Keratinocyte (primary cell): ENCODE data around the gene RYR2. TPM values are rescaled to one million over a fixed set of nuclear protein-coding genes. Genes with fewer than 3 reads are reported as not detected.

Experiments used
- DNase-seq: peaks from one replicate; pipeline ENCODE4 v3.0.0-alpha.2; 2011; ENCODE audit warnings: low read depth, missing footprints, low spot score
- FAIRE-seq: peaks from 2 replicates; lab custom pipeline; 2011; peaks lifted over from hg19 to GRCh38; lab: Jason Lieb, UNC
- H2AFZ ChIP-seq: 2 replicates; pipeline ENCODE4 v1.6.0; 2012; ENCODE audit warnings: low read length, control low read depth, inconsistent platforms; ENCODE audit not compliant: control insufficient read depth
- H3K27ac ChIP-seq: 2 replicates; pipeline ENCODE4 v1.5.1; 2011; ENCODE audit warnings: low read length; ENCODE audit not compliant: control insufficient read depth, insufficient read depth
- H3K27me3 ChIP-seq: 3 replicates; pipeline ENCODE4 v1.6.0; 2011; ENCODE audit warnings: low read length; ENCODE audit not compliant: control insufficient read depth, insufficient read depth; ENCODE audit errors: extremely low read depth
- H3K36me3 ChIP-seq, 2 experiments: 2 replicates in 1 of 2; 3 replicates in 1 of 2; pipeline ENCODE4 v1.5.1; 2011; ENCODE audit warnings: low read length in 2 of 2, mild to moderate bottlenecking in 1 of 2; ENCODE audit not compliant: control insufficient read depth in 2 of 2, insufficient read depth in 2 of 2; ENCODE audit errors: extremely low read depth in 1 of 2
- H3K4me1 ChIP-seq: 3 replicates; pipeline ENCODE4 v1.5.1; 2011; ENCODE audit warnings: low read length; ENCODE audit not compliant: control insufficient read depth, insufficient read depth; ENCODE audit errors: extremely low read depth
- H3K4me2 ChIP-seq: 3 replicates; pipeline ENCODE4 v1.6.0; 2011; ENCODE audit warnings: low read depth, low read length; ENCODE audit not compliant: control insufficient read depth, insufficient read depth; ENCODE audit errors: extremely low read depth
- H3K4me3 ChIP-seq, 3 experiments: fragments of 200-600 bp in 1 of 3; sonication (generic) in 1 of 3; 2 replicates in 2 of 3; 3 replicates in 1 of 3; pipeline ENCODE4 v1.5.1; 2011 to 2016; ENCODE audit warnings: low read length in 3 of 3, mild to moderate bottlenecking in 3 of 3, control low read depth in 2 of 3, inconsistent platforms in 1 of 3, low read depth in 1 of 3, mixed read lengths in 1 of 3, mixed run types in 1 of 3, moderate library complexity in 1 of 3; ENCODE audit not compliant: control insufficient read depth in 2 of 3, insufficient read depth in 2 of 3; ENCODE audit errors: extremely low read depth in 1 of 3
- H3K79me2 ChIP-seq: 2 replicates; pipeline ENCODE4 v1.6.0; 2012; ENCODE audit warnings: low read length; ENCODE audit not compliant: control insufficient read depth, insufficient read depth
- H3K9ac ChIP-seq: 3 replicates; pipeline ENCODE4 v1.6.0; 2011; ENCODE audit warnings: low read length; ENCODE audit not compliant: control insufficient read depth, insufficient read depth; ENCODE audit errors: extremely low read depth
- H3K9me1 ChIP-seq: 3 replicates; pipeline ENCODE4 v1.6.0; 2011; ENCODE audit warnings: low read length; ENCODE audit not compliant: control insufficient read depth, insufficient read depth; ENCODE audit errors: extremely low read depth
- H3K9me3 ChIP-seq: 2 replicates; pipeline ENCODE4 v1.5.1; 2012; ENCODE audit warnings: low read depth, low read length; ENCODE audit not compliant: control insufficient read depth
- H4K20me1 ChIP-seq: 3 replicates; pipeline ENCODE4 v1.6.0; 2011; ENCODE audit warnings: low read length; ENCODE audit not compliant: control insufficient read depth, insufficient read depth; ENCODE audit errors: extremely low read depth
- EZH2 ChIP-seq: IDR thresholded peaks from one replicate; pipeline ENCODE4 v1.6.1; 2012; ENCODE audit warnings: inconsistent platforms, mild to moderate bottlenecking, low read length, moderate library complexity
- dilution Hi-C: fragments of 300-500 bp; cut with MboI; formaldehyde crosslinking; loops from one replicate; pipeline ENCODE4 v1.7.0; 2020; ENCODE audit warnings: low sequenced_read_pairs; ENCODE audit not compliant: extremely low pct_ligation_motif_present
- polyA plus RNA-seq, 5 experiments: library from polyadenylated mRNA; depleted of rRNA in 3 of 5; stranded (reverse) in 3 of 5; stranded (forward) in 1 of 5; unstranded in 1 of 5; fragments of >200 nt; gene quantifications; 1 replicate in 1 of 5; 2 replicates in 3 of 5; 3 replicates in 1 of 5; pipeline versions ENCODE4 v1.2.1 to v1.2.3, GENCODE V29; 2011 to 2012; ENCODE audit warnings: missing spikeins in 2 of 5, low read depth in 1 of 5, low replicate concordance in 1 of 5
- TF ChIP-seq, protein P1 (sequence below), 3 experiments: IDR thresholded peaks in 1 of 3; conservative IDR thresholded peaks in 1 of 3; optimal IDR thresholded peaks in 1 of 3; 2 replicates in 2 of 3; 3 replicates in 1 of 3; pipeline versions ENCODE3 to v1.5.1; 2011; ENCODE audit warnings: low read length in 3 of 3, mild to moderate bottlenecking in 3 of 3, moderate library complexity in 2 of 3, control low read depth in 1 of 3, inconsistent platforms in 1 of 3; ENCODE audit not compliant: insufficient read depth in 2 of 3; ENCODE audit errors: extremely low read depth in 1 of 3

RYR2 gene
- polyA plus RNA-seq, 1 donor (not counting 4 experiments of a cell fraction or from before 2014, with no cell fraction given): 0.05 TPM

- no peak for FAIRE-seq
- Histone ChIP-seq H3K9me1 (no peaks in the 10 kb centered on the region), H3K9me3 (no peaks in the 10 kb centered on the region), H2AFZ (no peak overlapping the region), H3K9ac (no peak overlapping the region), H3K27me3 (no peaks in the 10 kb centered on the region), H3K4me3 (no peak overlapping the region), H3K4me1 (no peaks in the 10 kb centered on the region), H3K27ac (no peak overlapping the region), H3K79me2 (no peaks in the 10 kb centered on the region), H4K20me1 (no peaks in the 10 kb centered on the region), H3K4me2 (no peak overlapping the region), H3K36me3 (no peaks in the 10 kb centered on the region)
- TF ChIP-seq, protein P1, sequence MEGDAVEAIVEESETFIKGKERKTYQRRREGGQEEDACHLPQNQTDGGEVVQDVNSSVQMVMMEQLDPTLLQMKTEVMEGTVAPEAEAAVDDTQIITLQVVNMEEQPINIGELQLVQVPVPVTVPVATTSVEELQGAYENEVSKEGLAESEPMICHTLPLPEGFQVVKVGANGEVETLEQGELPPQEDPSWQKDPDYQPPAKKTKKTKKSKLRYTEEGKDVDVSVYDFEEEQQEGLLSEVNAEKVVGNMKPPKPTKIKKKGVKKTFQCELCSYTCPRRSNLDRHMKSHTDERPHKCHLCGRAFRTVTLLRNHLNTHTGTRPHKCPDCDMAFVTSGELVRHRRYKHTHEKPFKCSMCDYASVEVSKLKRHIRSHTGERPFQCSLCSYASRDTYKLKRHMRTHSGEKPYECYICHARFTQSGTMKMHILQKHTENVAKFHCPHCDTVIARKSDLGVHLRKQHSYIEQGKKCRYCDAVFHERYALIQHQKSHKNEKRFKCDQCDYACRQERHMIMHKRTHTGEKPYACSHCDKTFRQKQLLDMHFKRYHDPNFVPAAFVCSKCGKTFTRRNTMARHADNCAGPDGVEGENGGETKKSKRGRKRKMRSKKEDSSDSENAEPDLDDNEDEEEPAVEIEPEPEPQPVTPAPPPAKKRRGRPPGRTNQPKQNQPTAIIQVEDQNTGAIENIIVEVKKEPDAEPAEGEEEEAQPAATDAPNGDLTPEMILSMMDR (optimal IDR thresholded peaks at IDR 0.05 in 1 of 3, IDR thresholded peaks at IDR 0.05 in 1 of 3, conservative IDR thresholded peaks at IDR 0.05 in 1 of 3; ENCODE audit: extremely low read depth in 1 of 3, insufficient read depth in 2 of 3, low read length in 3 of 3): no peak
- no peak for TF ChIP-seq EZH2
- DNase-seq: no peak
- dilution Hi-C loops: no loop called here
These were observed 753.6 kb downstream of the RYR2 start for GRCh38 chr1:237795558-237795957.

DNA sequence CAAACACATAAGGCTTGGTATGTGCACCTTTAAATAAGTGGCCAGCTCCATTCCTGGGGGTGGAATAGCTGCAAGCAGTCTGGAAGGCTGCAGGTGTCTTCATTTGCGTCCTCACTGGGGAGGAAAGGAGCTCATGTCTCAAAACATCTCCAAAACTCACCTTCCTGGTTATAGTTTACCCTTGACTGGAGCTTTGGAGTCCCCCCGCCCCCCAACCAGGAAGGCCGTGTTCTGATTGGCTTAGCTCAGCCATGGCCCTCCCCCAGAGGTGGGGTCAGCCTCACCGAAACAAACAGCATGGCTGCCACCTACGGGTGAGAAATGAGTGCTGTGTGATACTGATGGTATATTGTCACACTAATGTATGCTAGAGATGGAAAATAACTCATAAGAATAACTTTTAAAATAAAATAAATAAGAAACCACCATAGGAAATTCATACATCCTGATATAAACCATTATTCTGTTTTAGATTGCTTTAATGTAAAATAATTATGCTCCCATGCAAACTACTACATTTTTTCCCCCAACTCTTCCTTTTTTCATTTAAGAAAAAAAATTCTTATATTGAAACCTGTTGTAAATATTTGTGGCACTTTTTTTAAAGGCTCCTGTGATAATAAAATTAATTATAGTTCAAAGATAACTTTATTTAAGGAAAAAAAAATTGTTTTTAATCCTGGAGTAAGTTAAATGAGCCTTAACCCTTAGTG lies 757.9 kb downstream of the RYR2 start:
- H3K9me1 ChIP-seq: no peaks in the 10 kb centered on the region
- DNase-seq (no peak), FAIRE-seq (no peak)
- H3K4me3 ChIP-seq: no peak overlapping the region
- H3K27me3 ChIP-seq: no peaks in the 10 kb centered on the region
- H3K27ac ChIP-seq: no peak overlapping the region
- H3K9ac ChIP-seq: no peak overlapping the region
- H3K36me3 ChIP-seq: no peaks in the 10 kb centered on the region
- dilution Hi-C loops: no loop called here
- TF ChIP-seq, protein P1 (optimal IDR thresholded peaks at IDR 0.05 in 1 of 3, IDR thresholded peaks at IDR 0.05 in 1 of 3, conservative IDR thresholded peaks at IDR 0.05 in 1 of 3; ENCODE audit: extremely low read depth in 1 of 3, insufficient read depth in 2 of 3, low read length in 3 of 3): peak in 2 of 3 experiments; percentile 30 to 54
- TF ChIP-seq EZH2: no peak
- H3K4me2 ChIP-seq: no peak overlapping the region
- no peaks in the 10 kb centered on the region for H3K79me2 ChIP-seq
- no peaks in the 10 kb centered on the region for H3K9me3 ChIP-seq
- H4K20me1 ChIP-seq: no peaks in the 10 kb centered on the region
- H3K4me1 ChIP-seq: no peaks in the 10 kb centered on the region
- no peak overlapping the region for H2AFZ ChIP-seq
